Testis (tissue), 3 donors: ENCODE data around the gene RUNX3. TPM values are rescaled to one million over a fixed set of nuclear protein-coding genes. Genes with fewer than 3 reads are reported as not detected.

Source experiments
- DNase-seq: peaks from one replicate; pipeline ENCODE4 v3.0.0-alpha.2; 2019
- H3K27ac ChIP-seq, 2 donors: fragments of 200-600 bp; sonication (generic); one replicate each; pipeline ENCODE4 v1.5.1; 2019
- H3K27me3 ChIP-seq: fragments of 200-600 bp; sonication (generic); one replicate; pipeline ENCODE4 v1.5.1; 2019
- H3K36me3 ChIP-seq: fragments of 200-600 bp; sonication (generic); one replicate; pipeline ENCODE4 v1.5.1; 2017; ENCODE audit warnings: low read depth; ENCODE audit errors: missing control alignments
- H3K4me1 ChIP-seq: fragments of 200-600 bp; sonication (generic); one replicate; pipeline ENCODE4 v1.5.1; 2019
- H3K4me3 ChIP-seq, 2 donors: fragments of 200-600 bp; sonication (generic); one replicate each; pipeline ENCODE4 v1.5.1; 2017 to 2019
- H3K9me3 ChIP-seq: fragments of 200-600 bp; sonication (generic); one replicate; pipeline ENCODE4 v1.5.1; 2017
- CTCF ChIP-seq, 3 experiments: fragments of 450-650 bp in 2 of 3; fragments of 200-600 bp in 1 of 3; sonication (generic) in 1 of 3; IDR thresholded peaks; one replicate each; pipeline ENCODE4 v1.5.1; 2016 to 2019; ENCODE audit warnings: antibody characterized with exemption in 3 of 3, mild to moderate bottlenecking in 2 of 3, moderate library complexity in 1 of 3
- POLR2A ChIP-seq: fragments of 450-650 bp; IDR thresholded peaks from one replicate; pipeline ENCODE4 v1.6.1; 2017; ENCODE audit warnings: antibody characterized with exemption, mild to moderate bottlenecking, moderate library complexity
- WGBS, 2 donors: methylation state at CpG; one replicate each; pipeline ENCODE4 v1.1.5; 2018; 5-methylcytosine and 5-hydroxymethylcytosine counted together
- intact Hi-C: fragments of 100-400 bp; cut with DNase I; formaldehyde crosslinking; loops from one replicate; pipeline ENCODE4 v1.15.1; 2023; ENCODE audit warnings: low total_unique reads
- polyA plus RNA-seq: library from polyadenylated mRNA; stranded (reverse); fragments of 350-450 nt; fragmentation: Illumina TruSeq; extraction: RNeasy Lipid Tissue Mini Kit (QIAGEN cat#74804); gene quantifications from one replicate; pipeline ENCODE4 v1.2.3, GENCODE V29; 2014; ENCODE audit warnings: low read depth, low replicate concordance; ENCODE audit not compliant: insufficient read depth
- total RNA-seq, 2 donors: library from RNA; depleted of rRNA; stranded (reverse); fragments of >200 nt; gene quantifications; one replicate each; pipeline ENCODE4 v1.2.3, GENCODE V29; 2016

The RUNX3 gene
- total and polyA plus RNA-seq, 3 donors from 2014 or later: 5.1 to 6.4 (median 5.7) TPM

- intact Hi-C loops: no loop called here
- H3K9me3 ChIP-seq: no peaks in the 10 kb centered on the region
- no peaks in the 10 kb centered on the region for H3K36me3 ChIP-seq
- no peak overlapping the region for H3K27ac ChIP-seq
- WGBS, 2 donors: 87 to 100% methylated on average over 2 of the region's 2 CpGs
- no peak overlapping the region for H3K4me3 ChIP-seq
- no peak for DNase-seq
- TF ChIP-seq CTCF (IDR thresholded peaks at IDR 0.05) (no peak), POLR2A (no peak)
- H3K4me1 ChIP-seq: no peaks in the 10 kb centered on the region
- H3K27me3 ChIP-seq: no peaks in the 10 kb centered on the region
Measured at GRCh38 chr1:24890887-24891286, 39.2 kb downstream of the RUNX3 start.

- Histone ChIP-seq H3K4me1 (no peaks in the 10 kb centered on the region), H3K27me3 (no peaks in the 10 kb centered on the region), H3K36me3 (no peaks in the 10 kb centered on the region), H3K27ac (no peak overlapping the region), H3K4me3 (no peak overlapping the region), H3K9me3 (no peaks in the 10 kb centered on the region)
- TF ChIP-seq CTCF (IDR thresholded peaks at IDR 0.05) (no peak), POLR2A (no peak)
- WGBS, 2 donors: 61 to 66% methylated on average over 4 of the region's 4 CpGs
- intact Hi-C loops: no loop called here
- DNase-seq: no peak
Measured at GRCh38 chr1:24888971-24889676, 41.0 kb downstream of the RUNX3 start.

GRCh38 chr1:24888061-24888970 is 41.8 kb downstream of the RUNX3 start:
- Histone ChIP-seq H3K9me3 (no peaks in the 10 kb centered on the region), H3K27me3 (no peaks in the 10 kb centered on the region), H3K4me3 (no peak overlapping the region), H3K27ac (no peak overlapping the region), H3K4me1 (no peaks in the 10 kb centered on the region), H3K36me3 (no peaks in the 10 kb centered on the region)
- no peak for DNase-seq
- 92 to 96% methylated on average over 9 of the region's 9 CpGs for WGBS, 2 donors
- intact Hi-C loops: no loop called here
- no peak for TF ChIP-seq CTCF (IDR thresholded peaks at IDR 0.05)
- TF ChIP-seq POLR2A: no peak

GRCh38 chr1:24886241-24886640 is 43.8 kb downstream of the RUNX3 start:
- Histone ChIP-seq H3K9me3 (no peaks in the 10 kb centered on the region), H3K4me1 (no peaks in the 10 kb centered on the region), H3K27ac (no peak overlapping the region), H3K27me3 (no peaks in the 10 kb centered on the region), H3K36me3 (no peaks in the 10 kb centered on the region), H3K4me3 (no peak overlapping the region)
- WGBS, 2 donors: 76 to 86% methylated on average over 1 of the region's 1 CpG
- DNase-seq: no peak
- intact Hi-C loops: no loop called here
- no peak for TF ChIP-seq POLR2A
- no peak for TF ChIP-seq CTCF (IDR thresholded peaks at IDR 0.05)
